Measurements from ENCODE around the gene LRRK2. TPM values are rescaled to one million over a fixed set of nuclear protein-coding genes. Genes with fewer than 3 reads are reported as not detected.

The LRRK2 gene
- total and polyA plus RNA-seq, 2 of the 8 experiments (the other 6 are each of a cell fraction or from before 2014, with no cell fraction given), result 0.06 to 0.13 TPM

DNA sequence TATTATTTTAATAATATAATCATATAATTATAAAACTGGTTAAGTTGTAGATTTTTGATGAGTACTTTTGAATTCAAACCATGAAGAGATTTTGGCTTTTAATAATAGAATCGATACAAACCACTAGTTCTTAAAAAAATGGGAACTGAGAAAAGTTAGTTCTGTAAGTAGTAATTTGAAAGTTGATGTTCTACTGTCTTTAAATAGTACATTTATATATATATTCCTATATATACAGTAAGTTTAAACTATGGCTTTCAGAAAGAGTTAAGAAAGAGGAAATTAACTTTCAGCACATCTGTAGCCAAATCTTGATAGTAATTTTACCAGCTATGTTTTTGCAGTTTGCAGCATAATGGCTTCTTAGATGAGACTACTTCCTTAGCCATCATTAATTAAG, 7.8 kb downstream of the LRRK2 start:
- FAIRE-seq (no peak), DNase-seq (ENCODE audit: low read depth in 1 of 2, low spot score in 2 of 2) (no peak)
- Histone ChIP-seq H4K8ac (ENCODE audit: extremely low read depth, insufficient read depth, low read length) (no peak overlapping the region), H3K27me3 (replicated peaks in 1 of 4; ENCODE audit: control insufficient read depth in 3 of 4, extremely low read depth in 1 of 4, insufficient read depth in 3 of 4, low read length in 3 of 4) (no peaks in the 10 kb centered on the region; a peak in 1 of 7 replicates), H3K23ac (ENCODE audit: insufficient read length) (no peak overlapping the region), H3K14ac (ENCODE audit: insufficient read length) (no peak overlapping the region), H3K27ac (ENCODE audit: low read depth, low read length) (no peak overlapping the region), H2BK12ac (ENCODE audit: low read depth, low read length) (no peak overlapping the region), H4K91ac (replicated peaks; ENCODE audit: insufficient read length, low read length) (no peak overlapping the region), H2BK5ac (ENCODE audit: low read depth, low read length) (no peak overlapping the region), H2BK20ac (ENCODE audit: low read length) (no peak overlapping the region), H3K9me3 (ENCODE audit: insufficient read depth in 2 of 2, low read depth in 1 of 2, low read length in 1 of 2) (no peaks in the 10 kb centered on the region), H4K20me1 (replicated peaks in 1 of 2; ENCODE audit: control insufficient read depth in 1 of 2, insufficient read depth in 2 of 2, low read length in 2 of 2) (no peaks in the 10 kb centered on the region), H3K4me3 (ENCODE audit: extremely low read depth in 1 of 4, insufficient read depth in 2 of 4, low read depth in 3 of 4, low read length in 4 of 4) (no peak overlapping the region), H2BK15ac (ENCODE audit: low read length) (no peak overlapping the region), H3K79me2 (ENCODE audit: control insufficient read depth in 1 of 2, insufficient read depth in 2 of 2, low read length in 2 of 2) (no peaks in the 10 kb centered on the region), H2BK120ac (replicated peaks; ENCODE audit: low read depth, low read length) (no peak overlapping the region), H3K79me1 (ENCODE audit: low read depth, low read length) (no peaks in the 10 kb centered on the region), H2AFZ (ENCODE audit: low read length) (no peak overlapping the region), H3K36me3 (ENCODE audit: control insufficient read depth in 2 of 4, insufficient read depth in 4 of 4, low read length in 3 of 4) (no peaks in the 10 kb centered on the region), H3K4me1 (replicated peaks in 1 of 4; ENCODE audit: control insufficient read depth in 3 of 4, insufficient read depth in 4 of 4, low read length in 3 of 4) (no peaks in the 10 kb centered on the region), H4K5ac (ENCODE audit: insufficient read length, low read depth, low read length) (no peak overlapping the region), H3K23me2 (ENCODE audit: low read depth, low read length) (no peaks in the 10 kb centered on the region), H3K56ac (replicated peaks; ENCODE audit: insufficient read length, low read depth, low read length) (no peak overlapping the region), H3K18ac (ENCODE audit: extremely low read depth, low read length) (no peak overlapping the region), H3K4ac (replicated peaks; ENCODE audit: insufficient read length, low read depth, low read length) (no peak overlapping the region), H2AK5ac (ENCODE audit: low read depth, low read length) (no peak overlapping the region), H3K4me2 (ENCODE audit: insufficient read depth in 1 of 2, low read depth in 2 of 2, low read length in 2 of 2) (no peak overlapping the region), H3K9ac (replicated peaks in 1 of 4; ENCODE audit: extremely low read depth in 1 of 4, low read depth in 3 of 4, low read length in 3 of 4) (no peak overlapping the region)
- POLR2A ChIA-PET (ENCODE audit: partially characterized antibody), result no interaction called here
- CTCF ChIA-PET (ENCODE audit: partially characterized antibody), result interaction anchor here (1.3 kb wide), 1 partner anchor 14 kb away, joined by 3 read pairs; no protein-coding TSS in a partner anchor
- WGBS, 2 experiments (ENCODE audit: extremely low coverage in 1 of 2, insufficient coverage in 1 of 2, insufficient read length in 1 of 2, insufficient replicate concordance in 2 of 2, low coverage in 1 of 2, low lambda C conversion rate in 2 of 2, missing lambda C conversion rate in 1 of 2), result 96% methylated on average over 1 of the region's 1 CpG; no CpG with 5 or more reads in 1 of the 2 experiments
- TF ChIP-seq TEAD4 (IDR thresholded peaks at IDR 0.05; ENCODE audit: low read depth, low read length) (no peak), EGR1 (IDR thresholded peaks at IDR 0.05; ENCODE audit: borderline replicate concordance, low read depth, low read length) (no peak), MAFK (IDR thresholded peaks at IDR 0.05; ENCODE audit: low read depth, low read length) (no peak), SIRT6 (IDR thresholded peaks at IDR 0.05; ENCODE audit: low read length) (no peak), RAD21 (IDR thresholded peaks at IDR 0.05 in 1 of 2, conservative IDR thresholded peaks at IDR 0.05 in 1 of 2; ENCODE audit: low read depth in 2 of 2, low read length in 2 of 2) (no peak), GTF2F1 (IDR thresholded peaks at IDR 0.05; ENCODE audit: borderline replicate concordance, low read depth, low read length) (no peak), CHD2 (IDR thresholded peaks at IDR 0.05; ENCODE audit: low read length) (no peak), PHF8 (conservative IDR thresholded peaks at IDR 0.05; ENCODE audit: low read depth, low read length) (no peak), ASH2L (IDR thresholded peaks at IDR 0.05; ENCODE audit: low read length) (no peak), TCF12 (IDR thresholded peaks at IDR 0.05; ENCODE audit: low read depth, low read length) (no peak), SP1 (IDR thresholded peaks at IDR 0.05; ENCODE audit: low read depth, low read length) (no peak), POU5F1 (IDR thresholded peaks at IDR 0.05; ENCODE audit: low read depth, low read length) (no peak), TAF1 (IDR thresholded peaks at IDR 0.05; ENCODE audit: low read depth, low read length) (no peak), SUZ12 (IDR thresholded peaks at IDR 0.05; ENCODE audit: low read length) (no peak)
- TF ChIP-seq, protein P1, sequence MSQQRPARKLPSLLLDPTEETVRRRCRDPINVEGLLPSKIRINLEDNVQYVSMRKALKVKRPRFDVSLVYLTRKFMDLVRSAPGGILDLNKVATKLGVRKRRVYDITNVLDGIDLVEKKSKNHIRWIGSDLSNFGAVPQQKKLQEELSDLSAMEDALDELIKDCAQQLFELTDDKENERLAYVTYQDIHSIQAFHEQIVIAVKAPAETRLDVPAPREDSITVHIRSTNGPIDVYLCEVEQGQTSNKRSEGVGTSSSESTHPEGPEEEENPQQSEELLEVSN (IDR thresholded peaks at IDR 0.05), result no peak
